HG03097 (cell line): ENCODE data around the gene DISP3.

Experiments used
- ATAC-seq: cut with Tn5 transposase; IDR thresholded peaks from one replicate; pipeline ENCODE4 v1.9.1; 2021; ENCODE audit not compliant: unreplicated experiment, low FRiP score

The DISP3 gene

GRCh38 chr1:11538886-11539285 lies 59.9 kb downstream of the DISP3 start:
- no peak for ATAC-seq

GRCh38 chr1:11539850-11540772 lies 61.2 kb downstream of the DISP3 start:
- ATAC-seq, result no peak

- no peak for ATAC-seq
Observed at GRCh38 chr1:11540773-11541160, 61.8 kb downstream of the DISP3 start.

GRCh38 chr1:11541236-11541635 lies 62.3 kb downstream of the DISP3 start:
- ATAC-seq, result no peak

GRCh38 chr1:11541956-11542355 lies 63.0 kb downstream of the DISP3 start:
- no peak for ATAC-seq

GRCh38 chr1:11543392-11543791 lies 64.4 kb downstream of the DISP3 start:
- ATAC-seq, result no peak

GRCh38 chr1:11543796-11544195 lies 64.8 kb downstream of the DISP3 start:
- ATAC-seq, result no peak

- no peak for ATAC-seq
Observed at GRCh38 chr1:11546456-11546855, 67.5 kb downstream of the DISP3 start.

- no peak for ATAC-seq
Observed at GRCh38 chr1:11550664-11551283, 71.8 kb downstream of the DISP3 start.

- ATAC-seq, result no peak
Observed at GRCh38 chr1:11558276-11558675, 79.3 kb downstream of the DISP3 start.

- ATAC-seq, result no peak
Observed at GRCh38 chr1:11558871-11559590, 80.1 kb downstream of the DISP3 start.

GRCh38 chr1:11559591-11559970 lies 80.6 kb downstream of the DISP3 start:
- no peak for ATAC-seq

GRCh38 chr1:11560061-11560460 lies 81.1 kb downstream of the DISP3 start:
- no peak for ATAC-seq

GRCh38 chr1:11561740-11562139 lies 82.8 kb downstream of the DISP3 start:
- ATAC-seq, result no peak

GRCh38 chr1:11562664-11563063 lies 83.7 kb downstream of the DISP3 start:
- no peak for ATAC-seq

- no peak for ATAC-seq
Observed at GRCh38 chr1:11563560-11564069, 84.7 kb downstream of the DISP3 start.

- no peak for ATAC-seq
Observed at GRCh38 chr1:11564237-11564636, 85.3 kb downstream of the DISP3 start.

- ATAC-seq, result no peak
Observed at GRCh38 chr1:11566042-11566850, 87.3 kb downstream of the DISP3 start.

- ATAC-seq, result no peak
Observed at GRCh38 chr1:11567244-11568065, 88.5 kb downstream of the DISP3 start.

GRCh38 chr1:11568687-11569086 lies 89.7 kb downstream of the DISP3 start:
- ATAC-seq, result no peak
